ENCODE data around the gene PDAP1. TPM values are rescaled to one million over a fixed set of nuclear protein-coding genes. Genes with fewer than 3 reads are reported as not detected.
A peak's percentile ranks its signal among the peaks of the same experiment; 100 is the strongest.

The PDAP1 gene
- total and polyA plus RNA-seq, 10 of the 15 experiments (the other 5 are each of a cell fraction or from before 2014, with no cell fraction given): 6.6 to 200 (median 87.7) TPM

GRCh38 chr7:99380823-99381663 is 27.4 kb downstream of the PDAP1 start (continued):
- TF ChIP-seq, protein P1, sequence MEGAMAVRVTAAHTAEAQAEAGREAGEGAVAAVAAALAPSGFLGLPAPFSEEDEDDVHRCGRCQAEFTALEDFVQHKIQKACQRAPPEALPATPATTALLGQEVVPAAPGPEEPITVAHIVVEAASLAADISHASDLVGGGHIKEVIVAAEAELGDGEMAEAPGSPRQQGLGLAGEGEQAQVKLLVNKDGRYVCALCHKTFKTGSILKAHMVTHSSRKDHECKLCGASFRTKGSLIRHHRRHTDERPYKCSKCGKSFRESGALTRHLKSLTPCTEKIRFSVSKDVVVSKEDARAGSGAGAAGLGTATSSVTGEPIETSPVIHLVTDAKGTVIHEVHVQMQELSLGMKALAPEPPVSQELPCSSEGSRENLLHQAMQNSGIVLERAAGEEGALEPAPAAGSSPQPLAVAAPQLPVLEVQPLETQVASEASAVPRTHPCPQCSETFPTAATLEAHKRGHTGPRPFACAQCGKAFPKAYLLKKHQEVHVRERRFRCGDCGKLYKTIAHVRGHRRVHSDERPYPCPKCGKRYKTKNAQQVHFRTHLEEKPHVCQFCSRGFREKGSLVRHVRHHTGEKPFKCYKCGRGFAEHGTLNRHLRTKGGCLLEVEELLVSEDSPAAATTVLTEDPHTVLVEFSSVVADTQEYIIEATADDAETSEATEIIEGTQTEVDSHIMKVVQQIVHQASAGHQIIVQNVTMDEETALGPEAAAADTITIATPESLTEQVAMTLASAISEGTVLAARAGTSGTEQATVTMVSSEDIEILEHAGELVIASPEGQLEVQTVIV (IDR thresholded peaks at IDR 0.05; ENCODE audit: borderline replicate concordance, partially characterized antibody): peak; percentile 47
- TF ChIP-seq SUPT20H (IDR thresholded peaks at IDR 0.05; ENCODE audit: borderline replicate concordance, control insufficient read depth, low read depth, low read length) (no peak), JUND (IDR thresholded peaks at IDR 0.05; ENCODE audit: low read depth, low read length) (no peak), ZBED1 (IDR thresholded peaks at IDR 0.05; ENCODE audit: borderline replicate concordance) (peak; percentile 3), CHD1 (IDR thresholded peaks at IDR 0.05; ENCODE audit: low read depth, low read length) (no peak), FOXM1 (IDR thresholded peaks at IDR 0.05; ENCODE audit: low read depth, low read length) (no peak), STAT3 (IDR thresholded peaks at IDR 0.05; ENCODE audit: low read depth, low read length) (no peak), GABPA (IDR thresholded peaks at IDR 0.05; ENCODE audit: low read depth) (no peak)
- TF ChIP-seq, protein P2, sequence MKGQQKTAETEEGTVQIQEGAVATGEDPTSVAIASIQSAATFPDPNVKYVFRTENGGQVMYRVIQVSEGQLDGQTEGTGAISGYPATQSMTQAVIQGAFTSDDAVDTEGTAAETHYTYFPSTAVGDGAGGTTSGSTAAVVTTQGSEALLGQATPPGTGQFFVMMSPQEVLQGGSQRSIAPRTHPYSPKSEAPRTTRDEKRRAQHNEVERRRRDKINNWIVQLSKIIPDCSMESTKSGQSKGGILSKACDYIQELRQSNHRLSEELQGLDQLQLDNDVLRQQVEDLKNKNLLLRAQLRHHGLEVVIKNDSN (IDR thresholded peaks at IDR 0.05; ENCODE audit: borderline replicate concordance, extremely low read length, insufficient read depth, low read depth, low read length): peak; percentile 30
- TF ChIP-seq, protein P3, sequence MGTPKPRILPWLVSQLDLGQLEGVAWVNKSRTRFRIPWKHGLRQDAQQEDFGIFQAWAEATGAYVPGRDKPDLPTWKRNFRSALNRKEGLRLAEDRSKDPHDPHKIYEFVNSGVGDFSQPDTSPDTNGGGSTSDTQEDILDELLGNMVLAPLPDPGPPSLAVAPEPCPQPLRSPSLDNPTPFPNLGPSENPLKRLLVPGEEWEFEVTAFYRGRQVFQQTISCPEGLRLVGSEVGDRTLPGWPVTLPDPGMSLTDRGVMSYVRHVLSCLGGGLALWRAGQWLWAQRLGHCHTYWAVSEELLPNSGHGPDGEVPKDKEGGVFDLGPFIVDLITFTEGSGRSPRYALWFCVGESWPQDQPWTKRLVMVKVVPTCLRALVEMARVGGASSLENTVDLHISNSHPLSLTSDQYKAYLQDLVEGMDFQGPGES (IDR thresholded peaks at IDR 0.05): no peak
